Activated CD8-positive, alpha-beta T cell treated with anti-CD3 and anti-CD28 coated beads for 36 hours (primary cell): ENCODE results near the gene CFAP54. TPM values are rescaled to one million over a fixed set of nuclear protein-coding genes. Genes with fewer than 3 reads are reported as not detected.

ENCODE experiments used
- ATAC-seq: fragments of 200-7000 bp; cut with Tn5 transposase; one replicate; pipeline ENCODE4 v1.10.0; 2021; ENCODE audit warnings: mild to moderate bottlenecking, moderate library complexity
- CTCF ChIA-PET: fragments of 350-600 bp; sonication (Branson Sonifier 250); formaldehyde crosslinking; loops from one replicate; lab custom pipeline; 2021; ENCODE audit warnings: antibody characterized with exemption; lab: Charles Lee
- POLR2A ChIA-PET: fragments of 350-600 bp; sonication (Branson Sonifier 250); formaldehyde crosslinking; loops from one replicate; lab custom pipeline; 2021; ENCODE audit warnings: antibody characterized with exemption; lab: Charles Lee
- DNase-seq: peaks from one replicate; pipeline ENCODE4 v3.0.0-alpha.2; 2020
- H3K27ac Mint-ChIP-seq: one replicate; pipeline ENCODE4 v1.8.0; 2021; ENCODE audit warnings: mild to moderate bottlenecking, mixed read lengths
- H3K27me3 Mint-ChIP-seq: one replicate; pipeline ENCODE4 v1.8.0; 2021; ENCODE audit warnings: mixed read lengths
- H3K36me3 Mint-ChIP-seq: one replicate; pipeline ENCODE4 v1.8.0; 2021; ENCODE audit warnings: low read depth, mixed read lengths
- H3K4me1 Mint-ChIP-seq: one replicate; pipeline ENCODE4 v1.8.0; 2021; ENCODE audit warnings: low read depth, mixed read lengths
- H3K4me3 Mint-ChIP-seq: one replicate; pipeline ENCODE4 v1.8.0; 2021; ENCODE audit warnings: mild to moderate bottlenecking, moderate library complexity, mixed read lengths
- H3K9me3 Mint-ChIP-seq: one replicate; pipeline ENCODE4 v1.8.0; 2021; ENCODE audit warnings: mixed read lengths
- CTCF ChIP-seq: fragments of 200-600 bp; IDR thresholded peaks from one replicate; pipeline ENCODE4 v1.8.0; 2022; ENCODE audit warnings: antibody characterized with exemption, mild to moderate bottlenecking
- intact Hi-C: fragments of 100-400 bp; cut with micrococcal nuclease; formaldehyde crosslinking; loops from one replicate; pipeline ENCODE4 v1.10.0; 2022
- total RNA-seq, 2 experiments: library from RNA; stranded (reverse); gene quantifications; one replicate each; pipeline ENCODE4 v1.2.3, GENCODE V29; 2021

CFAP54 gene
- total RNA-seq, 2 experiments from 2014 or later: 0.38 to 0.45 TPM

- Mint-ChIP-seq H3K4me1 (peaks cover 39% of the 10 kb centered on the region), H3K27ac (no peak overlapping the region), H3K9me3 (no peaks in the 10 kb centered on the region), H3K4me3 (no peak overlapping the region), H3K27me3 (no peaks in the 10 kb centered on the region), H3K36me3 (no peaks in the 10 kb centered on the region)
- no peak for ATAC-seq
- POLR2A ChIA-PET: no interaction called here
- intact Hi-C loops: loop anchor here (5.0 kb wide), 1 partner anchor 102 kb away; the partner anchor contains the start of gene CDK17
- TF ChIP-seq CTCF: no peak
- DNase-seq: no peak
- CTCF ChIA-PET: interaction anchor here (0.9 to 2.0 kb wide), 5 partner anchors 12 to 115 kb away, joined by 3 to 11 read pairs (median 5); partner anchors contain the start of genes CDK17 and CFAP54
These were observed 14.6 kb downstream of the CFAP54 start for GRCh38 chr12:96503976-96504375.

- intact Hi-C loops: no loop called here
- no peak for TF ChIP-seq CTCF
- ChIA-PET POLR2A (no interaction called here), CTCF (interaction anchor here (1.4 to 1.5 kb wide), 2 partner anchors 10 to 17 kb away, joined by 4 read pairs; partner anchors contain the start of gene CFAP54)
- ATAC-seq: no peak
- Mint-ChIP-seq H3K4me1 (peaks cover 22% of the 10 kb centered on the region), H3K4me3 (no peak overlapping the region), H3K9me3 (no peaks in the 10 kb centered on the region), H3K36me3 (no peaks in the 10 kb centered on the region), H3K27me3 (no peaks in the 10 kb centered on the region), H3K27ac (no peak overlapping the region)
- DNase-seq: no peak
These were observed 17.4 kb downstream of the CFAP54 start for GRCh38 chr12:96506776-96507175.

- peaks cover 5% of the 10 kb centered on the region for H3K4me1 Mint-ChIP-seq
- no peaks in the 10 kb centered on the region for H3K9me3 Mint-ChIP-seq
- H3K27ac Mint-ChIP-seq: no peak overlapping the region
- ChIA-PET POLR2A (no interaction called here), CTCF (no interaction called here)
- TF ChIP-seq CTCF: no peak
- DNase-seq: no peak
- no peak overlapping the region for H3K4me3 Mint-ChIP-seq
- ATAC-seq: no peak
- H3K27me3 Mint-ChIP-seq: no peaks in the 10 kb centered on the region
- intact Hi-C loops: no loop called here
- no peaks in the 10 kb centered on the region for H3K36me3 Mint-ChIP-seq
These were observed 21.0 kb downstream of the CFAP54 start for GRCh38 chr12:96510306-96510764.

GRCh38 chr12:96513166-96513565, 23.8 kb downstream of the CFAP54 start:
- H3K27ac Mint-ChIP-seq: no peak overlapping the region
- H3K27me3 Mint-ChIP-seq: no peaks in the 10 kb centered on the region
- no peaks in the 10 kb centered on the region for H3K36me3 Mint-ChIP-seq
- ChIA-PET POLR2A (interaction anchor here (0.8 to 1.1 kb wide), 2 partner anchors 93 to 116 kb away, joined by 3 read pairs; no protein-coding TSS in a partner anchor), CTCF (interaction anchor here (0.9 to 2.7 kb wide), 7 partner anchors 12 to 452 kb away, joined by 3 to 14 read pairs (median 4); partner anchors contain the start of gene CFAP54)
- no peaks in the 10 kb centered on the region for H3K9me3 Mint-ChIP-seq
- no peak overlapping the region for H3K4me3 Mint-ChIP-seq
- intact Hi-C loops: no loop called here
- no peak for DNase-seq
- TF ChIP-seq CTCF: no peak
- no peak for ATAC-seq
- peaks cover 19% of the 10 kb centered on the region for H3K4me1 Mint-ChIP-seq

- ATAC-seq: no peak
- no peak for TF ChIP-seq CTCF
- no peaks in the 10 kb centered on the region for H3K27me3 Mint-ChIP-seq
- no peak overlapping the region for H3K4me3 Mint-ChIP-seq
- no peaks in the 10 kb centered on the region for H3K9me3 Mint-ChIP-seq
- intact Hi-C loops: no loop called here
- no peaks in the 10 kb centered on the region for H3K36me3 Mint-ChIP-seq
- H3K4me1 Mint-ChIP-seq: peaks cover 19% of the 10 kb centered on the region
- ChIA-PET POLR2A (interaction anchor here (0.6 to 0.8 kb wide), 2 partner anchors 94 to 114 kb away, joined by 3 read pairs; no protein-coding TSS in a partner anchor), CTCF (interaction anchor here (0.9 to 2.7 kb wide), 6 partner anchors 12 to 452 kb away, joined by 3 to 14 read pairs (median 4); partner anchors contain the start of gene CFAP54)
- DNase-seq: no peak
- H3K27ac Mint-ChIP-seq: no peak overlapping the region
These were observed 24.3 kb downstream of the CFAP54 start for GRCh38 chr12:96513681-96514080.
